NCI-H146 (cell line): ENCODE data around the gene MAMSTR.
A peak's percentile ranks its signal among the peaks of the same experiment; 100 is the strongest.
"Not testable (repeated sequence)": the region's sequence is repeated elsewhere in the genome, so short reads cannot be mapped to it uniquely, and the experiment has no call there.

Source experiments
- DNase-seq: peaks from one replicate; lab custom pipeline; 2025; lab: John Stamatoyannopoulos, UW

The MAMSTR gene

DNA sequence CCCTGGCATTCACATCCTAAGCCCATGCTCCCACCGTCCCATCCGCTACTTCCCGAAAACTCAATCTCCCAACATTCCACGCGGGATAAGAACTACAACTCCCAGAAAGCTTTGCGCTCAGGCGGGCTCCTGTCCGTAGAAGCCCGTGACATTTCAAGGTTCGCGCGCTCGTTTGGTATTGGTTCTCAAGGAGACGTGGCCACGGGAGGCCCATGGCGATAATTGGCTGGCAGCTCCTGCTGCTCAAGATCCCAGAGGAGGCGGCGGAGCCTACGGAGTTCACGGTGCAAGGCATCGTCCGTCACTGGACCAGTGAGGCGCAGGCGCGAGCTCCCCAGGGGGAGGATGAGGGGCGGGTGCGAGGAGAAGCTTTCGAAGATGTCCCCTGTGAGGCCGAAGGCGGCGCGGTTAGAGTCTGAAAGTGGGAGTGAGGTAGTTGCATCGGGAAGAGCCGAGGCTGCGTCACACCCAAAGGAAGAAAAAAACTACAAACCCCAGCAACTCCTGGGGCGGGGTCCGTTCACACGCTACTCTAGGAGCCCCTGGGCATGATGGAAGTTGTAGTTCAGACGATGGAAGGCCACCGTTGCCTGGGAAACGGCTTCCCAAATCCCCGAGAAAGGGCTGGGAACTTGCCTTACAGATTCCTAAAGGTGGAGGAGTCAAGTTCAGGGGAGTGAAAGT, 1.2 kb upstream of the MAMSTR start:
- peak; percentile 99 for DNase-seq

GRCh38 chr19:48720251-48720612, 707 bp upstream of the MAMSTR start:
- no peak for DNase-seq

DNA sequence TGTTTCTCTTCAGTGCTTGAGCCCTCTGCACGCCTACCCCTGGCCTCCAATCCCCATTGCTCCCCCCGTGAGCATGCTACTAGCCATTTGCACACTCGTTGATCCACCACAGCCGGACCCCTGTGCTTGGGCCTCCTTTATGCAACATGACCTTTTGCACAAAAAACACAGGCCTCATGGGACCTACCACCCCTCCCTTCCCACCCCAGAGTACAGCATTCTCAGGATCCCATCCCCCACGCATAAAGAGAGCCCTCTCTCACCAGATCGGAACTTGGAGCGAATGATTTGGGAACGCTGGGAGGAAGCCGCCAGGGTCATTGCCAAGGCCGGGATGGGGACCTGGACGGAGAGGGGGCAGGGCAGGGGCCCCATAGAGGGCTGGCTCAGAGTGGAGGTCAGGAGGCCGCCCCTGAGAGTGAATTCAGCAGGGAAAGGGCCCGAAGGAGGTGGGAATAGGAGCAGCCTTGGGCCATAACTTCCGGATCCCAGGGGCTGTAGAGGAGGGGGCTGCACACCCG, 754 bp downstream of the MAMSTR start:
- no peak for DNase-seq

GRCh38 chr19:48718106-48718505, 1.4 kb downstream of the MAMSTR start:
- not testable (repeated sequence) for DNase-seq

- DNase-seq, result peak; percentile 56
These were observed 2.8 kb downstream of the MAMSTR start for GRCh38 chr19:48716562-48717291.

DNA sequence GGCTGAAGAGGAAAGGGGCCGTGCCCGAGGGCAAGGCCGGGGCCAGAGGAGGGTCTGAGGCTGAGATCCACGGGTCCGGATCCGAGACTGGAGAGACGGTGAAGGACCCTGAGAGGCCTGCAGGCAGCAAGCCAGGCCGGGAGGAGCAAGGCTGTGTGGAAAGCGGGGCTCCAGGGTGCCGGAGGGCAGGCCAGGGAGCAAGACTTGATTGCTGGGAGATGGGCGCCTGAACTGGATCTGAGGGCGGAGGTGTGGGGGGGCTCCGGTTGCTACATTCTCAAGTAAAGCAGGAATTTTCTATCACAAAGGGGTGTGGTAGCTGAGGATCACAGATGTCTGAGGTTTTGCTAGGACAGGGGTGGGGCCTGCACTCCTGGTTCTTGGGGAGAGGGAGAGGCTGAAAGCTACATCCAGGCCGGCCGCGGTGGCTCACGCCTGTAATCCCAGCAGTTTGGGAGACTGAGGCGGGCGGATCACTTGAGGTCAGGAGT, 3.8 kb downstream of the MAMSTR start:
- DNase-seq, result no peak

DNA sequence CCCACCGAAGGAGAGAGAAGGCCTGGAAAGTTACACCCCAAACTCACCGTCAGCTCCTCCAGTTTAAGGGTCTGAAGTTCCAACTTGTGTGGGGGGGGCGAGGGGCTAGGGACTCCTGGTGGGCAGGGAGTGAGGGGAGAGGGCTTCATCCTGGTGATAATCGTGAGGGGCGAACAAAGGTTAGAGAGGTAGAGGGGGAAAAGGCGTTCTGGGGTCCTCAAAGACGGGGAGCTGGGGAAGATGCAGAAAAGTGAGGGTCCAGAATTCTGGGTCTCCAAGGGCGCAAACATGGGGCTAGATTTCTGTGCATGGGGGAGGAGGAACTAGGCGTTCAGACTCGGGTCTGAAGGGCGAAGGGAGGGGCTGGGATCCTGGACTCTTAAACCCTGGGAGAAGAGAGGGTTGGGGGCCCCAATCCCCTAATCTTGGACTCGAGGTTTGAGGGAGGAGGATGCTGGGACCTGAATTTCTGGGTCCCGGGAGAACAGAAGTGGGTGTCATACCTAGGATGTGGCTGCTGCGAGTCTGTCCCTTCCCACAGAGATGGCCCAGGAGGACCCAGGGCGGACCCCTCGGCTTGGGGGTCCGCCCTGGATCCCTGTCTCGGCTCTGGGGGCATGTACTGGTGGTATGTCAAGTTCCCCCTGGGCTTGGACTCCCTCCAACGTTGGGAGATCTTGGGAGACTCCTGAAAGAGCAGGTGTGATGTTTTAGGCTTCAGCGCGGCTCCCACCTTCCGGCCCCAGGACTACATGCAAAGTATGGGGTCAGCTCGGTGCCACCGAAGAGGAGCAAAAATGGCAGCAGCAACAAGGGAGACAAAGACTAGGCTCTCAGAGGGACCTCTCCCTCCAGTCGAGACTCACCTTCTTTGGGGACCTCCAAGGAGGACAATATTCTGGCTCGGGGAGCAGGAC, 4.5 kb downstream of the MAMSTR start:
- DNase-seq, result no peak

DNA sequence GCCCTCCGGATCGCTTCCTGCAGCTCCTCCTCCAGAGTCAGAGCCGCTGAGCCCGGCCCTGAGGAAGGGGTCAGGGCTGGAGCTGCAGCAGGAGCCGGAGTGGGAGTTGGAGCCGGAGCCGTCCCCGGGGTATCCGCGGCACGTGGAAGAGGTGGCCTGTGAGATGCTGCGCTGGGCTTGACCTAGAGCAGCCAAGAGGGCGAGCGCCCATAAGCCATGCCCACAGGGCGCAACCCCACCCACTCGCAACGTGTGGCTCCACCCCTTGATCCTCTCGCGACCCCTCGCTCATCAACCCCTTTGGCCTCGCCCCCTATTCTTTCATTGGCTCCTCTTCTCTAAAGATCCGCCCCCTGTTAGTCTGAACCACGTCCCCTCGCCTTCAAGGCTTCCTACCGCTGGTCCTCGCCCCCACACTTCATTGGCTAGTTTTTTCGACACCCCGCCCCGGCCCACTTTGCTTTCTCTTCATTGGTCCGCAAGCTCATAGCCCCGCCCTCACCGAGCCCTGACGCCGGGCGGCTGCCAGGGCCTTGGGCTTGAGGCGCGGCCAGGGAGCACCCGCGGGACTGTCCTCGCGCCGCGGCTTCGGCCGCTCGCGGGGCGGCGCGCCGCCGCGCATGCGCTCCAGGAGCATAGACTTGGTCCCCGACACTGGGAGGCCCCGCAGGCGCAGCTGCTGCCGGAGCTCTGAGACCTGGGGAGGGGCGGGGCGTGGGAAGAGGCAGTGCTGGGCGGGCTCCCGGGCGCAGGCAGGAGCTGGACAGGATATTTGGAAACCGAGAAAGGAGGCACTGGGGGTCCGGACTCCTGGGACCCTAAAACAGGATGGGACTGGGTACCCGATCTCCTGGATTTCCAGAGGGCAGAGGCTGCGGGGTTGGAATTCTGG, 5.4 kb downstream of the MAMSTR start:
- peak; percentile 100 for DNase-seq

GRCh38 chr19:48713041-48713863, 6.3 kb downstream of the MAMSTR start:
- peak; percentile 32 for DNase-seq

GRCh38 chr19:48711106-48711662, 8.3 kb downstream of the MAMSTR start:
- no peak for DNase-seq

DNA sequence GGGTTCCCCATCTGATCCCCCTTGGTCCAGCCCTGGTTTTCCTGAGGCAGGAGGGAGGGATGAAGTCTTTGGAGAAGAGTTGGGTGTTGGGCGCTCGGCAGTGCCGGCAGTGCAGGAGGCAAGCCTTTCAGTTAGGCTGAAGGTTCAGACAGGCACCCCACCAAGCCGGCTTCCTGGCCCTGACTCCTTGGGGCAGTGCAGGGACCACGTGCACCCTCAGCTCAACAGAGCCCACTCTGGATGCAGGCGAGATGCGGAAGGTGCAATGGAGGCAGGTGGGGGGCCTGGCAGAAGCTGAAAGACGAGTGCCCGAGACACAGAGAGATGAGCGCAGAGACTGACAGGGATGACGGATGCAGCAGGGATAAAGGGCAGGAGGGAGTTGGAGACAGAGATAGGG, 11.1 kb downstream of the MAMSTR start:
- DNase-seq, result no peak

- peak; percentile 21 for DNase-seq
These were observed 14.1 kb downstream of the MAMSTR start for GRCh38 chr19:48705431-48705830.

DNA sequence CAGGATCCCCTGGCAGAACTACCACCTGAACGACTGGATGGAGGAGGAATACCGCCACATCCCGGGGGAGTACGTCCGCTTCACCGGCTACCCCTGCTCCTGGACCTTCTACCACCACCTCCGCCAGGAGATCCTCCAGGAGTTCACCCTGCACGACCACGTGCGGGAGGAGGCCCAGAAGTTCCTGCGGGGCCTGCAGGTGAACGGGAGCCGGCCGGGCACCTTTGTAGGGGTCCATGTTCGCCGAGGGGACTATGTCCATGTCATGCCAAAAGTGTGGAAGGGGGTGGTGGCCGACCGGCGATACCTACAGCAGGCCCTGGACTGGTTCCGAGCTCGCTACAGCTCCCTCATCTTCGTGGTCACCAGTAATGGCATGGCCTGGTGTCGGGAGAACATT, 16.2 kb downstream of the MAMSTR start:
- DNase-seq, result no peak

DNA sequence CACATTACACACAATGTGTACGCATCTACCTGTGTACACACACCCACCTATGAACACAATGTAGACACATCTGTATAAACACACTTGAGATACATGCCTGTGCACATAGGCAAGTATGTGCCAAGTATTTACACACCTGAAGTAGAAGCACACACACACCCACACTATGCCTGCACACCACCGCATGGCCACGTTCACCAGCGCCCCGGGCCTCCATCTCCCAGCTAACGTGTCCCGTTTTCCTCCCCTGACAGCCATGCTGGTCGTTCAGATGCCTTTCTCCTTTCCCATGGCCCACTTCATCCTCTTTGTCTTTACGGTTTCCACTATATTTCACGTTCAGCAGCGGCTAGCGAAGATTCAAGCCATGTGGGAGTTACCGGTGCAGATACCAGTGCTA, 16.8 kb downstream of the MAMSTR start:
- no peak for DNase-seq

- no peak for DNase-seq
These were observed 21.5 kb downstream of the MAMSTR start for GRCh38 chr19:48698046-48698445.

DNA sequence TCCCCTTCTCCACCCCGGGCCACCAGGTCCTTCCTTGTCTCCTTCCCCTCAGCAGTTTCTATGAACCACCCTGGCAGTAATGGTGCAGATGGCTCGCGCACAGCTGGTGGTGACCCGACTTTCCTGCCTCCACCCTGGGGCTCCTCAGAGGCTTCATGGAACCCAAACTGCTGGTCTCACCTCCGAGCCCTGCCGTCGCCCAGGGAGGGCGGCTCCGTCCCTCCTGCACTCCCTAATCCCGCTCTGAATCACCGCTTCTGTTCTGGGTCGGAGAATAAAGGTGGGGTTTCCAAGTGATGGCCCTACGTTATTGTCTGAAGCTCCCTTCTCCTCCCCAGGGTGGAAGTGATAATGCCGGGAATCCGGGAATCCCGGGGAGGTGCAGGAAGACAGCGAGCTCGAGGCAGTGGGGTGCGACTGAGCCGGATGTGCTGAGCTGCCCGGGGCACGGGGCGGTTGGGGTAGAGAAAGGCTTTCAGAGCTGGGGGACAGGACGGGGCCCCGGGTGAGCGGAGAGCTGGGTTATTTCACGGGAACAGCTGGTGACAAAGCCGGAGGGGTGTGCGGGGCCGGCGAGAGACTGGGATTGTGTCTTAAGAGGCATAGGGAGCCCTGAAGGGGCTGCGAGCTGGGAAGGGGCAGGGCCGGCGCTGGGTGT, 23.0 kb downstream of the MAMSTR start:
- peak; percentile 39 for DNase-seq

GRCh38 chr19:48695743-48696352, 23.7 kb downstream of the MAMSTR start, which contains the start of gene FUT2:
Gene FUT2, plus strand, starts transcription at chr19:48695971. Its CDS starts 6,986 bp downstream, at chr19:48702957.
- DNase-seq, result peak; percentile 73

- DNase-seq, result not testable (repeated sequence)
These were observed 25.9 kb downstream of the MAMSTR start for GRCh38 chr19:48693629-48694028.

- no peak for DNase-seq
These were observed 30.1 kb downstream of the MAMSTR start for GRCh38 chr19:48689449-48689848.
